GM12872 (cell line): ENCODE data around the gene PPP1R11.

Experiments
- TF ChIP-seq, protein P1 (sequence below): IDR thresholded peaks from 3 replicates; pipeline ENCODE4 v1.5.1; 2011; ENCODE audit warnings: low read depth, mild to moderate bottlenecking, low read length, moderate library complexity; ENCODE audit not compliant: insufficient read depth

Gene PPP1R11

DNA sequence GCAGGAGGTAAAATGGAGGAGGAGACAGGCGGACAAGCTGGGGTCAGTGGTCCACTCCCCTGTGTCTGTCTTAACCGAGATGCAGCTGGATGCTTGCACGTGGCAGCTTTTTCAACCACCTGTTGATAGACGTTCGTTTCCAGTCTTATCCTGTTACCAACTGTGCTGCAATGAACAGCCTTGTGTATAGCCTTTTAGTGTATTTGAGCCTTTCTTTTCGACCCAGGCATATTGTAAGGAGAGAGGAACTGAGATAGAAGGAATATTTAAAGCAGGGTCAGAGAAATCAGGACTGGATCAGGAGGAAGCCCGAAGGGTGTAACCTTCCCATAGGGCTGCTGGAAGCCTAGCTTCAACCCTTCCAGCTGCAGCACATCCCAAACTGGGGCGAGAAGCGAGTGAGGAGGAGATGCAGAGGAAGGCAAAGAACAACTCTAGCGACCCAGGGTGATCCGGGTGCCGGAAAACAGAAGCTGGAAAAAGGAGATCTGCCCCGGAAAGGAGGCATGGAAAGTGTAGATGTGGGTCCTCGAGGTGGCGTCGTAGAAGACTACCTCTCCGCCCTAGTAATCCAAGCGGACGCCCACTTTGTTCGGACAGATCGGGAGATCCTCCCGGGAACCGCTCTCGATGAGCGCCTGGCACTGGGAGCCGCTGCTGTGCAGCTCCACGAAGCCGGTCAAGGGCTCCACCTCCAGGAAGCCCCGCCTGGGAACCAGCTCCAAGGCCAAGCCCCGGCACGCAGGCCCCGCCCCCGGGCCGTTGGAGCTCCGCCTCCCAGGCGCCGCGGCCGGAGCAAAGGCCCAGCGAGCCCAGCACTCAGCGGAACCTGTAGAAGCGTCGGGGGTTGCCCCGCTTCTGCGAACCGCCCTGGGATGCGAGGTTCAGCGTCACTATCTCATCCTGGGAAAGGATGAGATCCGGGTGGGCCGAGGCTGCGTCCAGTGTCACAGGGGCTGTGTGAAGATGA, 34.7 kb downstream of the PPP1R11 start:
- TF ChIP-seq, protein P1, sequence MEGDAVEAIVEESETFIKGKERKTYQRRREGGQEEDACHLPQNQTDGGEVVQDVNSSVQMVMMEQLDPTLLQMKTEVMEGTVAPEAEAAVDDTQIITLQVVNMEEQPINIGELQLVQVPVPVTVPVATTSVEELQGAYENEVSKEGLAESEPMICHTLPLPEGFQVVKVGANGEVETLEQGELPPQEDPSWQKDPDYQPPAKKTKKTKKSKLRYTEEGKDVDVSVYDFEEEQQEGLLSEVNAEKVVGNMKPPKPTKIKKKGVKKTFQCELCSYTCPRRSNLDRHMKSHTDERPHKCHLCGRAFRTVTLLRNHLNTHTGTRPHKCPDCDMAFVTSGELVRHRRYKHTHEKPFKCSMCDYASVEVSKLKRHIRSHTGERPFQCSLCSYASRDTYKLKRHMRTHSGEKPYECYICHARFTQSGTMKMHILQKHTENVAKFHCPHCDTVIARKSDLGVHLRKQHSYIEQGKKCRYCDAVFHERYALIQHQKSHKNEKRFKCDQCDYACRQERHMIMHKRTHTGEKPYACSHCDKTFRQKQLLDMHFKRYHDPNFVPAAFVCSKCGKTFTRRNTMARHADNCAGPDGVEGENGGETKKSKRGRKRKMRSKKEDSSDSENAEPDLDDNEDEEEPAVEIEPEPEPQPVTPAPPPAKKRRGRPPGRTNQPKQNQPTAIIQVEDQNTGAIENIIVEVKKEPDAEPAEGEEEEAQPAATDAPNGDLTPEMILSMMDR, result 0 out of 3 replicates have a peak, but pooled peaks have one; percentile 11

DNA sequence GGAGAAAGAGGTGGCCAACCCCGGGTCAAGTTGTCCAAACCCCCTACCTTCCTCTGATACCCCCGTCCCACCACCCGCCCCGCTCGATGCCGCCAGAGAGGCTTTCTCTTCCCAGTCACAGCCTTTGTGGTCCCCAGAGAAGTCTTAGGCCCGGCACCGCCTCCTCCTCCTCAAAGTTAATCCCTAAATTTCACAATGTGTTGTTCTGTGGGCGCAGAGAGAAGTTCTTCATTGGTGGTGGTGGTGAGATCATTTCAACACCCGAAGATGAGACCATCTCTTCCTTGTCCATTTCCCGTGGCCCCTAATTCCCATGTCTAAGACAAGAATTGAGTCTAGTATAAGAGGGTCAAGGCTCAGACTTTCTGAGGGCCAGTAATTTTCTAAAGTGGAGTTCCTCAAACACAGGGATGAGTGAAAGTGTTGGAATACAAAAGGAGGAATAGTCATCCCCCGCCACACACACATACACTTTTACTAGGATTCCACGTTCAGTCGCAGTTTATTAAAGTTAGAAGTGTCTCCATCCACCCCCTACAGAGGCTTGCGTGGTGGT, 35.5 kb downstream of the PPP1R11 start:
- TF ChIP-seq, protein P1, result no peak

DNA sequence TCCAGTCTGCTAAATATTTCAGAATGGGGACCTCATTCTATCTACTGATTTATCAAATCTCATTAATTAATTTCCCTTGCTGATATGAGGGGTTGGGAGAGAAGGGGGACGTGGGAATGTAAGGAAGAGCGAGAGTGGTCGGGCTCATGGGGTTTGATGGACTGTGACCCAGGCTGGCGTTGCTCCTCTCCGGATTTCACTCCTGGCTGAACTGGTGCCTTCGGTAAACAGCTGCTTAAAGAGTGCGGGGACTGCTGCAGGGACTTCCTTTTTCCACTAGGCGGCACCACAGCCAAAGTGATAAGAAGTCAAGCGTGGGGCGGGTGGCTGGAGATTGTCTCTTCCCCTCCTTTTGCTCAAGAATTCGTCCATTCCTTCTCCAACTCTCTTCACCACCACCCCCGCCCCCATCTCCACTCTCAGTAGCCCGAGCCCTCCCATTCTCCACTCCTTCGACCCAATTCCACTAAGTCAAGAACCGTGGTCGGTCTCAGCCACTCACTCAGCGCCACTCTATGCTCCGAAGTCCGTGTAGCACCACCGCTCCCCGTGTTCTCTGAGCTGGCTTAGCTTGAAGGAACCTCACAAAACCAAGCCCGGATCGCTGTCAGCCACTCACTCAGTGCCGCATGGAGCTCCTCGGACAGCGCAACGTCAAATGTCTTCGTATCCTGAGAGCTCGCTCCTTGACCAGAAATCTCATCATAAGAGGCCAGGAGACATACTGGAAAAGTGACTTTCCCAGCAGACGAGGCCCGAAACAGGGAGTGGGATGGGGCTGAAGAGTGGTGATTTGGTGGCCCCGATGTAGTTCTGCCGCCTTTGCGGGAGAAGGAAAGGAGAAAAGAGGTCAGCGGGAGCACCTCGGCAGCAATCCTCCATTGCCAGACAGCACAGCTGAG, 36.2 kb downstream of the PPP1R11 start:
- TF ChIP-seq, protein P1, result peak; percentile 98

DNA sequence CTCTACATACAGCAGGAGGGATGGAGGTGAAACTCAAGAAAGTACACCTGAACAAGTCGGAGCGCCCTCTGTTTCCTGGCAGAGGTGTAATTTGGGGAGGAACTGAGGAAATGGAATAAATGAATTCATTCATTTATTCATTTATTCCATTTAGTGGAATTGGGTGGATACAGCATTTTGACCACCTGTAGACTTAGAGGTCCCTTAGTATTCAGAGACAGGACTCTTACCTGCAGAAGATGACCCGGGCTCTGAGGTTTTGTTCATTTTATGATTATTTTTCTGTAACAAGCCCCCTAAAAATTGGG, 36.8 kb downstream of the PPP1R11 start:
- TF ChIP-seq, protein P1, result no peak

DNA sequence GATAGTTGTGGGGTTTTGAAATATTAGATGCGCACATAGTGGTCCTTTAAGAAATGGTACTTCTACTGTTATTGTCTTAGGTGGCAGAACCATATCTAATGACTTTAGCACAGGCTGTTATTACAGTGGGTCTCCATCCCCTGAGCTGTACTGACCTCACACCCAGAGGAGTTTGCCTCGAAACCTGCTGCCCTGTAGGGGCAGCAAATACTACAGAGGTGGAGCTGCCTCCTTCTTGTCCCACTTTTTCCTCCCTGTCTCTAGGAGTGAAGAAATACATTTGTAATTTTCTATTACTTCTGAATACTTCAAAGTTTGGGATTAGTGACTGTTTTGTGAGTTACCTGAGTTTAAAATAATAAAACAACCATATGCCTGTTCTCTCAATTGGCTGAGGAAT, 37.7 kb downstream of the PPP1R11 start:
- TF ChIP-seq, protein P1, result peak; percentile 19; the same call in 1 of the 3 replicates

DNA sequence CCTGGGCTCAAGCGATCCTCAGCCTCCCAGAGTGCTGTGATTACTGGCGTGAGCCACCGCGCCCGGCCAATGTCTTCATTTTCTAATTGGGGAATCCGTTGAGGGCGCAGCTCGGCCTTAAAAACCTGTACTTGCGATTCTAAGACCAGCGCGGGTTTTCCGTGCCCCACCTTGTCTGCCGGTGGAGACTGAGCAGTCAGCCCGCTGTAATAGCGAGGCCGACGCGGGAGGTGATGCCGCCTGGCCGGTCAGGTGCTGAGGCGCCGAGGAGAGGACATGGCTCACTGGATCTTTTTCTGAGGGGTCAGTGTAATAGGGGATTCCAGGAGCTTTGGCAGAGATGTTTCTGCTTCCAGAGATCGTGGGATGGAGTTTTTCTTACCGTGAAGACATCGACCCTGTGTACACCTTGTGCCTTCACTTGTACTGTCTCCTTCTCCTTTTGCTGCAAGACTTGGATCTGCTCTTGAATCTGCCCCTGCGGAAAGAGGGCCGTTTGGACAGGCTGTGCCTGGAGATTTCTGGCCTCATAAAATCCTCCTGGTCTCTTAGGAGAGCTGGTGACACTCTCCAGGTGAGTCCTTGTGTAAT, 44.4 kb downstream of the PPP1R11 start:
- TF ChIP-seq, protein P1, result no peak
